ENCODE data around the gene KRT73.

DNA sequence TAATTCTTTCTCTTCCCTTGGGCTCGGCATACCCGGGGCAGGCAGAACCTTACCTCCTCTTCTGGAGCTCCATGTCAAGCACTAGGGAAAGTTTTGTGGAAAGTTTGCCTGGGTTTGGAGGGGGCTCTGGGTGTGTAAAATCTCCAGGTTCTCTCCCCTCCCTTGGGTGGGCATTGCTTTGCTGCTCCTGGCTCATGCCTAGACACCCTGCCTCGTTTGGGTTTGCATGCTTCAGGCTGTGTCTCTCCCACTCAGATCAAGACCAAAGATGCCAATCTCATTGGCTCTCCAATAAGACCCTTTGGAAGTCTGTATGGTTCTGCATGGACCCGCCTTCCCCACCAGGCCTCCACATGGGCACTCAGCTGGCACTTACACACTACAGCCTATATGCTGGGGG lies 39.8 kb upstream of the KRT73 start:
- TF ChIP-seq POLR2AphosphoS5 (IDR thresholded peaks at IDR 0.05): no peak
- TF ChIP-seq, protein P1, sequence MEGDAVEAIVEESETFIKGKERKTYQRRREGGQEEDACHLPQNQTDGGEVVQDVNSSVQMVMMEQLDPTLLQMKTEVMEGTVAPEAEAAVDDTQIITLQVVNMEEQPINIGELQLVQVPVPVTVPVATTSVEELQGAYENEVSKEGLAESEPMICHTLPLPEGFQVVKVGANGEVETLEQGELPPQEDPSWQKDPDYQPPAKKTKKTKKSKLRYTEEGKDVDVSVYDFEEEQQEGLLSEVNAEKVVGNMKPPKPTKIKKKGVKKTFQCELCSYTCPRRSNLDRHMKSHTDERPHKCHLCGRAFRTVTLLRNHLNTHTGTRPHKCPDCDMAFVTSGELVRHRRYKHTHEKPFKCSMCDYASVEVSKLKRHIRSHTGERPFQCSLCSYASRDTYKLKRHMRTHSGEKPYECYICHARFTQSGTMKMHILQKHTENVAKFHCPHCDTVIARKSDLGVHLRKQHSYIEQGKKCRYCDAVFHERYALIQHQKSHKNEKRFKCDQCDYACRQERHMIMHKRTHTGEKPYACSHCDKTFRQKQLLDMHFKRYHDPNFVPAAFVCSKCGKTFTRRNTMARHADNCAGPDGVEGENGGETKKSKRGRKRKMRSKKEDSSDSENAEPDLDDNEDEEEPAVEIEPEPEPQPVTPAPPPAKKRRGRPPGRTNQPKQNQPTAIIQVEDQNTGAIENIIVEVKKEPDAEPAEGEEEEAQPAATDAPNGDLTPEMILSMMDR (IDR thresholded peaks at IDR 0.05): no peak
